ENCODE results near the gene EREG. TPM values are rescaled to one million over a fixed set of nuclear protein-coding genes. Genes with fewer than 3 reads are reported as not detected.

EREG gene
- total and polyA plus RNA-seq, 2 of the 8 experiments (the other 6 are each of a cell fraction or from before 2014, with no cell fraction given) = not detected

- no peak for TF ChIP-seq KDM4A (IDR thresholded peaks at IDR 0.05; ENCODE audit: low read depth, low read length, severe bottlenecking)
- TF ChIP-seq JUN (IDR thresholded peaks at IDR 0.05; ENCODE audit: low read depth, low read length) = no peak
- TF ChIP-seq RAD21 (IDR thresholded peaks at IDR 0.05 in 1 of 2, conservative IDR thresholded peaks at IDR 0.05 in 1 of 2; ENCODE audit: low read depth in 2 of 2, low read length in 2 of 2) = no peak
- no peak for TF ChIP-seq RXRA (IDR thresholded peaks at IDR 0.05; ENCODE audit: insufficient read depth, low read depth, low read length)
- TF ChIP-seq MAFK (IDR thresholded peaks at IDR 0.05; ENCODE audit: low read depth, low read length) = no peak
- no peak for TF ChIP-seq GTF2F1 (IDR thresholded peaks at IDR 0.05; ENCODE audit: borderline replicate concordance, low read depth, low read length)
- no peak for TF ChIP-seq GABPA (IDR thresholded peaks at IDR 0.05; ENCODE audit: borderline replicate concordance, insufficient read depth, low read length)
- TF ChIP-seq TBP (IDR thresholded peaks at IDR 0.05; ENCODE audit: low read depth, low read length) = no peak
- TF ChIP-seq CBX5 (IDR thresholded peaks at IDR 0.05; ENCODE audit: low read depth, low read length) = no peak
- no peak for TF ChIP-seq KDM1A (IDR thresholded peaks at IDR 0.05; ENCODE audit: borderline replicate concordance, low read length)
- no peak for TF ChIP-seq FOSL1 (IDR thresholded peaks at IDR 0.05; ENCODE audit: insufficient read depth, low read depth, low read length)
- no peak for TF ChIP-seq NRF1 (IDR thresholded peaks at IDR 0.05; ENCODE audit: low read depth, low read length)
- no peak for TF ChIP-seq RNF2 (IDR thresholded peaks at IDR 0.05; ENCODE audit: borderline replicate concordance, low read depth, low read length, missing control alignments, poor library complexity, severe bottlenecking)
- Histone ChIP-seq H4K91ac (replicated peaks; ENCODE audit: insufficient read length, low read length) (no peak overlapping the region), H3K56ac (replicated peaks; ENCODE audit: insufficient read length, low read depth, low read length) (no peak overlapping the region), H3K18ac (ENCODE audit: extremely low read depth, low read length) (no peak overlapping the region), H3K79me1 (ENCODE audit: low read depth, low read length) (no peaks in the 10 kb centered on the region), H3K4me2 (ENCODE audit: insufficient read depth in 1 of 2, low read depth in 2 of 2, low read length in 2 of 2) (no peak overlapping the region), H3K27me3 (replicated peaks in 1 of 4; ENCODE audit: control insufficient read depth in 3 of 4, extremely low read depth in 1 of 4, insufficient read depth in 3 of 4, low read length in 3 of 4) (no peaks in the 10 kb centered on the region), H4K20me1 (replicated peaks in 1 of 2; ENCODE audit: control insufficient read depth in 1 of 2, insufficient read depth in 2 of 2, low read length in 2 of 2) (no peaks in the 10 kb centered on the region), H3K9ac (replicated peaks in 1 of 4; ENCODE audit: extremely low read depth in 1 of 4, low read depth in 3 of 4, low read length in 3 of 4) (no peak overlapping the region), H2BK15ac (ENCODE audit: low read length) (no peak overlapping the region), H2BK120ac (replicated peaks; ENCODE audit: low read depth, low read length) (no peak overlapping the region), H2BK5ac (ENCODE audit: low read depth, low read length) (no peak overlapping the region), H3K27ac (ENCODE audit: low read depth, low read length) (no peak overlapping the region), H3K4me3 (ENCODE audit: extremely low read depth in 1 of 4, insufficient read depth in 2 of 4, low read depth in 3 of 4, low read length in 4 of 4) (no peak overlapping the region), H3K4ac (replicated peaks; ENCODE audit: insufficient read length, low read depth, low read length) (no peak overlapping the region), H4K5ac (ENCODE audit: insufficient read length, low read depth, low read length) (no peak overlapping the region), H3K23ac (ENCODE audit: insufficient read length) (no peak overlapping the region), H2BK20ac (ENCODE audit: low read length) (no peak overlapping the region), H3K14ac (ENCODE audit: insufficient read length) (no peak overlapping the region), H3K36me3 (ENCODE audit: control insufficient read depth in 2 of 4, insufficient read depth in 4 of 4, low read length in 3 of 4) (no peaks in the 10 kb centered on the region), H2AFZ (ENCODE audit: low read length) (no peak overlapping the region), H2BK12ac (ENCODE audit: low read depth, low read length) (no peak overlapping the region), H3K79me2 (ENCODE audit: control insufficient read depth in 1 of 2, insufficient read depth in 2 of 2, low read length in 2 of 2) (no peaks in the 10 kb centered on the region), H3K9me3 (ENCODE audit: insufficient read depth in 2 of 2, low read depth in 1 of 2, low read length in 1 of 2) (no peaks in the 10 kb centered on the region), H4K8ac (ENCODE audit: extremely low read depth, insufficient read depth, low read length) (no peak overlapping the region), H2AK5ac (ENCODE audit: low read depth, low read length) (no peak overlapping the region), H3K4me1 (replicated peaks in 1 of 4; ENCODE audit: control insufficient read depth in 3 of 4, insufficient read depth in 4 of 4, low read length in 3 of 4) (peaks cover 0 to under 1% (median 0%) of the 10 kb centered on the region in 4 experiments; a peak in 1 of 7 replicates), H3K23me2 (ENCODE audit: low read depth, low read length) (no peaks in the 10 kb centered on the region)
- no peak for FAIRE-seq
- ChIA-PET POLR2A (ENCODE audit: partially characterized antibody) (no interaction called here), CTCF (ENCODE audit: partially characterized antibody) (no interaction called here)
- WGBS, 2 experiments (ENCODE audit: extremely low coverage in 1 of 2, insufficient coverage in 1 of 2, insufficient read length in 1 of 2, insufficient replicate concordance in 2 of 2, low coverage in 1 of 2, low lambda C conversion rate in 2 of 2, missing lambda C conversion rate in 1 of 2) = 93% methylated on average over 1 of the region's 1 CpG; no CpG with 5 or more reads in 1 of the 2 experiments
- no peak for DNase-seq (ENCODE audit: low read depth in 1 of 2, low spot score in 2 of 2)
Observed at GRCh38 chr4:74328501-74328900, 36.4 kb upstream of the EREG start.
